ENCODE results near the gene STX4. TPM values are rescaled to one million over a fixed set of nuclear protein-coding genes. Genes with fewer than 3 reads are reported as not detected.

STX4 gene
- total RNA-seq, 2 donors from 2014 or later, result 17.1 to 23.8 TPM

DNA sequence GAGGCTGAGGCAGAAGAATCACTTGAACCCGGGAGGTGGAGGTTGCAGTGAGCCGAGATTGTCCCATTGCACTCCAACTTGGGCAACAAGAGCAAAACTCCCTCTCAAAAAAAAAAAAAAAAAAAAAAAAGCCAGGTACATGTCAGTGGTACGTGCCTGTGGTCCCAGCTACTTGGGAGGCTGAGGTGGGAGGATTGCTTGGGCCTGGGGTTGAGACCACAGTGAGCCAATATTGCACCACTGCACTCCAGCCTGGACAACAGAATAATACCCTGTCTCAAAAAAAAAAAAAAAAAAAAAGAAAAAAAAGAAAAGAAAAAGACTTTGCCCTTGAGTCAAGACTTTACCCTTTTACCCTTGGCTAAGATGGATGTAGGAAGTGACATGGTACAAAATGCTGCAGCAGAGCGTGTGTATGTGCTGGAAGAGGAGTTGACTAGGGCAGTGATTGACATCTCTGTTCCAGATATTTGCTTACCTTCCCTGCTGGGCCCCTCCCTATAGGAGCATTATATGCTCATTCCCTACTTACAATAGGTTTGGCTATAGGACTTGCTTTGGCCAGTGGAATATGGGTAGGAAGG is 10.6 kb downstream of the STX4 start:
- Histone ChIP-seq H3K4me1 (no peaks in the 10 kb centered on the region), H3K36me3 (peaks cover 37% of the 10 kb centered on the region), H3K27me3 (no peaks in the 10 kb centered on the region), H3K4me3 (no peak overlapping the region), H3K27ac (no peak overlapping the region), H3K9me3 (no peaks in the 10 kb centered on the region)
- TF ChIP-seq CTCF (IDR thresholded peaks at IDR 0.05), result no peak
- DNase-seq (ENCODE audit: low spot score), result no peak

GRCh38 chr16:31050280-31051030 is 17.1 kb downstream of the STX4 start:
- TF ChIP-seq CTCF (IDR thresholded peaks at IDR 0.05), result no peak
- Histone ChIP-seq H3K4me1 (no peaks in the 10 kb centered on the region), H3K27me3 (no peaks in the 10 kb centered on the region), H3K36me3 (no peaks in the 10 kb centered on the region), H3K4me3 (no peak overlapping the region), H3K27ac (no peak overlapping the region), H3K9me3 (no peaks in the 10 kb centered on the region)
- DNase-seq (ENCODE audit: low spot score), result no peak

DNA sequence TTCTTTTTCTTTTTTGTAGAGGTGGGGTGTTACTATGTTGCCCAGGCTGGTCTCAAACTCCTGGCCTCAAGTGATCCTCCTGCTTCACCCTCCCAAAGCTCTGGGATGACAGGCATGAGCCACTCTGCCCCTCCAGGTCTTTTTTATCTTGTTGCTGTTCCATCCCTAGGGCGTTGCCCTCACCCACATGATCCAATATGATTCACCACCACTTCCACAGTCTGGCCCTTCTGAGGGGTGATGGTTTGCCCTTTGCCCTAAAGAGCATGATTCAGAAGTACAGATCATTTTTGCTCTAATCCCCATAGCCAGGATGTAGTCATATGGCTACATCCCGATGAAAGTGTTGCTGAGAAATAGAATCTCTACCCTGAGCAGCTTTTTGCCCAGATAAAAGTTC is 18.8 kb downstream of the STX4 start:
- no peak for TF ChIP-seq CTCF (IDR thresholded peaks at IDR 0.05)
- H3K4me1 ChIP-seq, result no peaks in the 10 kb centered on the region
- H3K36me3 ChIP-seq, result no peaks in the 10 kb centered on the region
- no peak overlapping the region for H3K27ac ChIP-seq
- H3K27me3 ChIP-seq, result no peaks in the 10 kb centered on the region
- peak; percentile 64 for DNase-seq (ENCODE audit: low spot score)
- no peaks in the 10 kb centered on the region for H3K9me3 ChIP-seq
- no peak overlapping the region for H3K4me3 ChIP-seq

DNA sequence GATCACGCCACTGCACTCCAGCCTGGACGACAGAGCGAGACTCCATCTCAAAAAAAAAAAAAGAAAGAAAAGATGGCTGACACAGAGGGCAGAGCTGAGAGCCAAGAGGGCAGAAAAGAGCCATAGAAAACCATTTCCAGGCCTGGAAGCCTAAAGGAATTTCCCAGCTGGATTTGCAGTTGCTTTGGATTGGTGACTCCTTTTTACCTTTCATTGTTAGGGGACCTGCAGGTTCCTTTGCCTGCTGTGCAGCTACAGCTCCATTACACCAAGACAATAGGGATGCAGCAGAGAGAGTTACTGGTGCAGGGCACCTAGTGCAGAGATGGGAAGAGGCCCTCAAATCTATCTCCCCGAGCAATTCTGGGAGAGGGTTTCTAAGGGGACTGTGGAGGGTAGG is 22.3 kb downstream of the STX4 start:
- Histone ChIP-seq H3K4me3 (no peak overlapping the region), H3K9me3 (no peaks in the 10 kb centered on the region), H3K27me3 (no peaks in the 10 kb centered on the region), H3K4me1 (no peaks in the 10 kb centered on the region), H3K36me3 (peaks cover 4% of the 10 kb centered on the region), H3K27ac (no peak overlapping the region)
- no peak for DNase-seq (ENCODE audit: low spot score)
- TF ChIP-seq CTCF (IDR thresholded peaks at IDR 0.05), result no peak

DNA sequence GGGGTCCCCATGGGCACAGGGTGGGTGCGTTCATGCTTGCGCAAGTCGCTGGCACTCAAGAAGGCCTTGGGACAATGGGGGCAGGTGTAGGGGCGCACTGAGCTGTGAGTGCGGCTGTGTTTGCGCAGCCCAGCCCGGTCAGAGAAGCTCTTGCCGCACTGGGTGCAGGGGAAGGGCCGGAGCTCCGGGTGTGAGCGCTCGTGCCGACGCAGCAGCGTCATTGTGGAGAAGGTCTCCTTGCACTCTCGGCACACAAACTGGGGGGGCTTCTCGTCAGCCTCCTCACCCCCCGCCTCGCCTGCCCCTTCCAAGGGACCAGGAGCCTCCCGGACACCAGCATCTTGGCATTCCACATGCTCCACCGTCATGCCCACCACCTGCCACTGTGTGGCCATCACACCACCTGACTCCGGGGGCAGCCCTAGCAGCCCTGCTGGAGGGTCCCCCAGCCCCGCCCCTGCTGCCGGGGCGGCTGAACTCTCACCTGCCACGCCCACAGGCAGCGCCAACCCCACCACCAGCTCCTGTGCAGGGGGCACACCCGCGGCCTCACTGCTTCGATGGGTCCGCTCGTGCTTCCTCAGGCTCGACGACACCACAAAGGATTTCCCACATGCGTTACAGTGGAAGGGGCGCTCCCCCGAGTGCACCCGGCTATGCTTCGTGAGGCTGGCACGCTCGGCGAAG is 27.9 kb downstream of the STX4 start:
- Histone ChIP-seq H3K4me1 (peaks cover 0 to 15% of the 10 kb centered on the region in 2 donors), H3K36me3 (peaks cover 25% of the 10 kb centered on the region), H3K4me3 (no peak overlapping the region), H3K9me3 (no peaks in the 10 kb centered on the region), H3K27ac (no peak overlapping the region), H3K27me3 (no peaks in the 10 kb centered on the region)
- no peak for TF ChIP-seq CTCF (IDR thresholded peaks at IDR 0.05)
- no peak for DNase-seq (ENCODE audit: low spot score)

Data from right atrium auricular region (tissue), 2 donors.